Cardiac muscle cell (in vitro differentiated cells and primary cell): ENCODE data around the gene ABHD12. TPM values are rescaled to one million over a fixed set of nuclear protein-coding genes. Genes with fewer than 3 reads are reported as not detected.

Experiments
- DNase-seq, 2 donors: peaks; one replicate each; pipeline versions ENCODE4 v3.0.0 to v3.0.0-alpha.2; 2010 to 2017; ENCODE audit warnings: low read depth in 1 of 2, low spot score in 1 of 2
- H3K27ac ChIP-seq: fragments of 200-600 bp; sonication (generic); 2 replicates; pipeline ENCODE4 v1.5.1; 2016
- H3K27me3 ChIP-seq: fragments of 200-600 bp; sonication (generic); 2 replicates; pipeline ENCODE4 v1.6.0; 2016; ENCODE audit warnings: control low read depth
- H3K36me3 ChIP-seq: fragments of 200-600 bp; sonication (generic); 2 replicates; pipeline ENCODE4 v1.5.1; 2016; ENCODE audit warnings: control low read depth
- H3K4me1 ChIP-seq: fragments of 200-600 bp; sonication (generic); 2 replicates; pipeline ENCODE4 v1.8.1; 2017; ENCODE audit warnings: low read depth, mild to moderate bottlenecking, mixed run types
- H3K4me3 ChIP-seq: fragments of 200-600 bp; sonication (generic); 2 replicates; pipeline ENCODE4 v1.5.1; 2016; ENCODE audit warnings: mild to moderate bottlenecking
- H3K9me3 ChIP-seq: fragments of 200-600 bp; sonication (generic); 2 replicates; pipeline ENCODE4 v1.5.1; 2017; ENCODE audit warnings: low read depth, mild to moderate bottlenecking, control low read depth
- CTCF ChIP-seq: IDR thresholded peaks from 2 replicates; pipeline ENCODE4 v1.5.1; 2012; ENCODE audit warnings: low read depth, mild to moderate bottlenecking, low read length
- polyA plus RNA-seq: library from polyadenylated mRNA; unstranded; fragments of >200 nt; fragmentation: Nextera tagmentation; extraction: Ambion mirVana; gene quantifications from 2 replicates; pipeline ENCODE4 v1.2.1, GENCODE V29; 2016
- total RNA-seq: library from RNA; depleted of rRNA; stranded (reverse); fragments of >200 nt; gene quantifications from 2 replicates; pipeline ENCODE4 v1.2.3, GENCODE V29; 2016

Gene ABHD12
- total RNA-seq (57.4 and 64.1 TPM in 2 replicates), polyA plus RNA-seq (112 and 113 TPM in 2 replicates)

DNA sequence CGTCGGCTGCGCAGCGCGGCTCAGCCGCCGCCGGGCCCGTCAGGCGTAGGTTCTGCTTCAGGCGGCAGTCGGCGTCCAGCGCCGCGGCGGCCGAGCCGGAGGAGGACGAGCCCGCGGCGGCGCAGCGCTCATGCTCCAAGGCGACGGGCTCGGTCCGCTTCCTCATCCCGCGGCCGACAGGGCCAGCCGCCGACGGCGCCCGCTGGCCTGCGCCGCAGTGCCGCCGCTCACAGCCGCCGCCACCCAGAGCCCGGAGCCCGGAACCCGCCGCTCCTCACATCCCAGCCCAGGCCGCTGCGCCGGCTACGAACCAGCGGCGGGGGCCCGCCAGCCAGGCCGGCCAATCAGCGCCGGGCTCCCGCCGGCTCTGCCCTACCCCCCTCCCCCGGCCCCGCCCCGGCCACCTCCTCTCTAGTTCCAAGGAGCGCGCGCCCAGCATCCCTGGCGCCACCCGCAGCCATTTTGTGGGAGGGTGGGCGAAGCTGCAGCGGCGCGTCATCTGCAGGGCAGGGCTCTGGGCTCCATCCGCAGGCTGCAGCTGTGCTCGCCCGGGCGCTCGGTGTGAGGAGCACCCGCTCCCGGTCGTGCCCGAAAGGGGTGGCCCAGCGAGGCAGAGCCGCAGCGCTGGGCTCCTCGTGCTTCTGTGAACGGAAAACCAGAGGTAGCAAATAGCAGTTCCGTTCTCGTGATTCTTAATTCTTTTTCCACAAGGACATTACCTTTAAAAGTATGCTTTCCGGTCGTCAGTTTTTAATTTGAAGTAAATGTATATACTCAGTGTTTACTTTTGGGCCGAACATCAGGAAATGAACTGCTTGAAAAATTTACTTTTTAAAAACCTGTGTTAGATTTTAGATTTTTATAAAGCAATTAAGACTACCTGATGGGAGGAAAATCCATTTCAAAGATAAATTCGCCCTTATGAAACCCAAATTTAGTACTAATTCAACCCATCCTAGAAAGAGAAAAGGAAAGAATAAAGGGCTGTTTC lies at the start of gene ABHD12:
ABHD12 (minus strand) TSS at position 298 of the 991 bp plus-strand sequence; CDS start at position 166, 132 bp downstream.
- Histone ChIP-seq H3K36me3 (no peaks in the 10 kb centered on the region), H3K4me1 (peaks cover 5% of the 10 kb centered on the region), H3K9me3 (no peaks in the 10 kb centered on the region), H3K4me3 (peak within 1 kb of the TSS; percentile 70), H3K27ac (peak within 1 kb of the TSS; percentile 95), H3K27me3 (no peaks in the 10 kb centered on the region)
- DNase-seq = peak; percentile 98
- TF ChIP-seq CTCF = peak; percentile 4

DNA sequence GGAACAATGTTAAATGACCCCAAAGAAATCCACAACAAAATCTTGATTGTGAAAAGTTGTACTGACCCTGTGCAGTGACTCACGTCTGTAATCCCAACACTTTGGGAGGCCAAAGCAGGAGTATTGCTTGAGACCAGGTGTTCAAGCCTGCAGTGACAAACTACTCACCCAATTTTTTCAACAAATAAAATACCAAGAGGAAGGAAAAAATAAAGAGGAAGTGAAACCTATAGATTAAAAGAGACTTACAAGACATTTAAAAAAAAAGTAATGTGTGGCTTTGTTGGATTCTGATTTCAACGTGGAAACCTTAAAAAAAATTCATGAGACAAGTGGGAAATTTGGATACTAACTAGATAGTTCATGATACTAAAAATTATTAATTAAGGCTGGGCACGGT lies 48.7 kb upstream of the ABHD12 start:
- no peak for DNase-seq
- Histone ChIP-seq H3K9me3 (no peaks in the 10 kb centered on the region), H3K27ac (no peak overlapping the region), H3K4me3 (no peak overlapping the region), H3K4me1 (peaks cover 8% of the 10 kb centered on the region), H3K36me3 (no peaks in the 10 kb centered on the region), H3K27me3 (no peaks in the 10 kb centered on the region)
- TF ChIP-seq CTCF = no peak

- Histone ChIP-seq H3K27me3 (no peaks in the 10 kb centered on the region), H3K27ac (peak overlapping the region; percentile 94), H3K4me3 (no peak overlapping the region), H3K9me3 (no peaks in the 10 kb centered on the region), H3K36me3 (no peaks in the 10 kb centered on the region), H3K4me1 (peaks cover 8% of the 10 kb centered on the region)
- TF ChIP-seq CTCF = no peak
- peak; percentile 16 to 76 for DNase-seq
Observed at GRCh38 chr20:25437153-25437581, 46.5 kb upstream of the ABHD12 start.

- Histone ChIP-seq H3K4me1 (no peaks in the 10 kb centered on the region), H3K27me3 (no peaks in the 10 kb centered on the region), H3K36me3 (no peaks in the 10 kb centered on the region), H3K9me3 (no peaks in the 10 kb centered on the region), H3K27ac (no peak overlapping the region), H3K4me3 (no peak overlapping the region)
- no peak for TF ChIP-seq CTCF
- DNase-seq = no peak
Observed at GRCh38 chr20:25424536-25424935, 33.9 kb upstream of the ABHD12 start.

DNA sequence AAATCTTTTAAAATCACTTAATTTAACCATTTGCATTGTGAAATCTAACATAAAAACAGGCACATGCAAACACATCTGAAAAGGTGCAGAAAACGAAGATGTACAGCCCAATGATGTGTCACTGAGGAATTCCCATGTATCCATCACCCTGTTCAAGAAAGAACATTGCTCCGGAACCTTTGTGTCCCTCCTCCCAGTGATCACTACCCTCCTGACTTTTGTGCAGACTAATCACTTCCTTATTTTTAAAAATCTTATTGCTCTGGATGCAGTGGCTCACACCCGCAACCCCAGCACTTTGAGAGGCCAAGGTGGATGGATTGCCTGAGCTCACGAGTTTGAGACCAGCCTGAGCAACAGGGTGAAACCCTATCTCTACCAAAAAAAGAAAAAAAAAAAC lies 31.4 kb upstream of the ABHD12 start:
- H3K9me3 ChIP-seq = no peaks in the 10 kb centered on the region
- no peak for DNase-seq
- no peak overlapping the region for H3K4me3 ChIP-seq
- no peak for TF ChIP-seq CTCF
- peaks cover 7% of the 10 kb centered on the region for H3K36me3 ChIP-seq
- no peaks in the 10 kb centered on the region for H3K4me1 ChIP-seq
- no peak overlapping the region for H3K27ac ChIP-seq
- no peaks in the 10 kb centered on the region for H3K27me3 ChIP-seq
